HG03025 (cell line): ENCODE results near the gene GYPA.
"Not testable (repeated sequence)": the region's sequence is repeated elsewhere in the genome, so short reads cannot be mapped to it uniquely, and the experiment has no call there.

Experiments used
- ATAC-seq: cut with Tn5 transposase; IDR thresholded peaks from one replicate; pipeline ENCODE4 v1.9.1; 2021; ENCODE audit warnings: mild to moderate bottlenecking, moderate library complexity; ENCODE audit not compliant: unreplicated experiment, low FRiP score

Gene GYPA

DNA sequence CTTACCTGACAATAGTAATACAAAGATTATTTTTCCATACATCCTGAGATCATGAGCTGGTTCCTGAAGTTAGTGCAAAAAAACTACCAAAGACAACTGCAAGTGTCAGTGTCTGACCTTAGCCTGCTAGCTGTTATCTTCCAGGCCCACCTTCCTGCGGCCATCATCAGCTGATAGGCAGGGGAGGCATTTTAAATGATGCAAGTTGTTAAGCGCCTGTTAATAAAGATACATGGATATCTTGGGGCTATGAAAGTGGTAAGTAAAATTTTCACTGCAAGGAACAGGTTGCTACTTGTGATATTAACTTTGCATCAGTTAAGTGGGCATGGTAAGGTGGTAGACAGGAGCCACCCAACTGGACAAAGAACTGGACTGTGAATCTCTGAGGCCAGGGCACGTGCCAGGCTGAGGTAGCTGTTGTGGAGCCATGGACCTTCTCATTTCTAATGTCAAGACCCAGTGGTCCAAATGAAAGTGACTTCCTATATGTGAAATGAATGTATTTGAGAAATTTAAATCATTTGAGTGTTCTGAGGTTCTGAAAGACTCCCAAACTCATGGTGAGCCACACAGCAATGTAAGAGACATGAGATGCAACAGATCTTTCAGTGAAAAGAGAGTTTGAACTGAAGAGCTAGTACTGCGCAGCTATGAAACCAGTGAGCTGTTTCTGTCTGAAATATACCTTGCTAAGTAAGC is at the start of gene GYPA:
Gene GYPA, minus strand, starts transcription at position 125 of the 702 bp plus-strand sequence. Its CDS starts 83 bp downstream, at position 42.
- ATAC-seq = not testable (repeated sequence)

DNA sequence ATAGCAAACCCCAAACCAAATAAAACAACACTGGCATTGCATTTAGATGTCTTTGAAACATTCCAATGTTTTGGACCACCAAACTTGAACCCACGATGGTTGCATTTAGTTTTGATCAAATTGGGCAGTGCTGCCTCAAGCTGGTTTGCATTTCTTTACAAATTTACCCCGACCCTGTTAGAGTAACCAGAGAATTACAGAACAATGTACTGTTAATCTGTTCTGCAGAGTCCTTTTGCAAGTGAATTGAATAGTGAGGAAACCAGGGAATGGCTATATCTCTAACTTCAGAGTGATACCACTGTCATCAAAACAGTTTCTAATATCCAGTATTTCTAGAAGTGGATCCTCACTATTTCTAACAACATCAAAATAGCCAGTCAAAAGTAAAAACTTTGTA is 49.5 kb upstream of the GYPA start:
- ATAC-seq = no peak

GRCh38 chr4:144189121-144189520 is 48.6 kb upstream of the GYPA start:
- no peak for ATAC-seq

GRCh38 chr4:144185086-144185485 is 44.6 kb upstream of the GYPA start:
- ATAC-seq = no peak

DNA sequence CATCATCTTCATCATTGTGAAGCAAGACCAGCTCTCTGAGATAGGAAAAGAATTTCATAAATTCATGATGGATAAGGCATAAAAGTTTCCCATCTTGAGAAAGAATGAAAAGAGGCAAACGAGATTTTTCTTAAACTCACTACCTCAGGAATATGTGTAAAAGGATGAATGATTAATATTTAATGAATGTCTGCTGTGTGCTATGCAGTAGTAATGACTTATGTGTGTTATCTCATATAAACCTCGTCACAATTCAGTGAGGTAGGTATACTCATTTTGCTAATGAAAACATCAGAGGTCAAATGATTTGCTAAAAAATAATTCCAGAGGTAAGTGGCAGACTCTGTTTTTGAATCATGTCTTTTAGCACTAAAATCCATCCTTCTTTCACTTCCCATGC is 42.6 kb upstream of the GYPA start:
- ATAC-seq = no peak

- ATAC-seq = no peak
Measured at GRCh38 chr4:144181391-144181790, 40.9 kb upstream of the GYPA start.

GRCh38 chr4:144179152-144179739 is 38.7 kb upstream of the GYPA start:
- ATAC-seq = no peak

DNA sequence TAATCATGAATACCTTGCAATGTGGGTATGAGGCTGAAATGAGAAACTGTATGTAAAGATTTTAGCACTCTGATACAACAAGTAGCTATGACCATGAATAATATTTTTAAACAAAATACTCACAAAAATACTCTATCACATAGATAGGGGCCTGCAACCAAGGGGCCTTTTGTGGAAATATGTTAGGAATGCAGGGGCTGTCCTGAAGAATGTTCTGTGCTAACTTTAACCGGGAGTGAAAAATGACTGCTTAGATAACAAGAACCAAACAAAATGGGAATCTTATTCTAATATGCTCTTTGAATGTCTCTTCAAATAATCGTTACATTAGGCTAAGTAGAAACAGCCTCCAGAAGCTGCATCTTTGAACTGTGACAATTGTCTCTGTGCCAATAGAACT is 37.9 kb upstream of the GYPA start:
- ATAC-seq = no peak

DNA sequence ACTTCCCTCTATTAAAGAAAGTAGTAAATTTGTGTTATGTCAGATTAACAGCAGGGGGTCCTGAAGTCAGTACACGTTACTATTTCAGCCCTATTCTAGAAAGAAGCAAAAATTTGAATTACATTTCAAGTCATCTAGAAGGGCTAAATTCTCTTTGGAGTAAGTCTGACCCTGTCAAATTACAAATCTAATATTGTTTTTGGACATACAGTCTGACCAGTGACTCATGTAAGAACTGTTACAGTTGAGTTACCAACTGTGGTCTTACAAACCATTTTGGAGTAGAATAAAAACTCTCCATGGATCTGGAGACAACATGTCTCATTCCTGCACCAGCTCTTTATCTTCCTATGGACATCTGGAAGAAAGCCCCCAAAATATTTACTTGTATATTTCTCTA is 36.0 kb upstream of the GYPA start:
- no peak for ATAC-seq

DNA sequence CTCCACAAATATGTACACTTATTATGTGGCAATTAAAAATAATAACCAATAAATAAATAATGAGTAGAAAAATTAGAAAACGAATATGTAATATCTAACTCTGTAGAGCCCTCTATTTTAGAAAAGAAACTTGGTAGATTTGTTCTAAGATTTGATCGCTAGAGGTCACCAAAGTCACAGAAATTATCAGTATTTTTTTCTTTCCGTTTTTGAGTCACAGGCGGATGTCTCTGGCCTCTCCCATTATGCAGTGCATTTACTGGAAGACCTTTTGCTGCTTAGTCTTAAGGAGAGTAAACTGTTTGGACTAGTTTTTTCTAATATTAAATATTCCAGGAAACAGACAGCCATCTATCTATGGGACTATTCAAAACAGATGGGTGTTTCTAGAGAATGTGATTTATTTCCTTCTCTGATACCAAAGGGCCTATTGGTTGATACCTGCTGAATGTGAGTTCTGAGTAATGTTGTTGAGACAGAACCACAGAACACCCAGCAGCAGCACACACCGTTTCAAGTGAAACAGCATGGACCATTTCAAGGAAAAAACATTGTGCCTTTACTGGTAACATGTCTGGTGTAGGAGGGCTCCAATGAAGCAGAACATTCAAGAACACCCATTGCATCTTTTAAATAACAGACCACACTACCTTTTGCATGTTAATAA is 34.0 kb upstream of the GYPA start:
- no peak for ATAC-seq

GRCh38 chr4:144171697-144172096 is 31.2 kb upstream of the GYPA start:
- no peak for ATAC-seq

DNA sequence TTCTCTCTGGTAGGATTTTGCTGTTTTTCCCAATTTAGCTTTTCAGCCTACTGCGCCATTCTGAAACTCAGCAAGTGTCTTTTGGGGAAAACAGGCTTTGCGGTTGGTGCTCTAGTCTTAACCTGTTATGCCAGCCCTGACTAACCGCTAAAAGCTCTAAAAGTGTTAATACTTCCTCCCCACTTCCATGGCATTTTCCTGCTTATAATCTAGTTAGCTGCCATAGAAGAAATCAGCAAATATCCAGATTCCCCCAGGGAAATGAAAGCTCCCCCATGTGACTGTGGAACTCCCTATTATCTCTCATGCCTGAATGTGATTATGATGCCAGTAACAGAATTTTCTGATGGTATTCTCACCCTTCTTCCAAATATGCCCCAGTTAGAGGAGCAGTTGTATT is 28.7 kb upstream of the GYPA start:
- ATAC-seq = no peak

DNA sequence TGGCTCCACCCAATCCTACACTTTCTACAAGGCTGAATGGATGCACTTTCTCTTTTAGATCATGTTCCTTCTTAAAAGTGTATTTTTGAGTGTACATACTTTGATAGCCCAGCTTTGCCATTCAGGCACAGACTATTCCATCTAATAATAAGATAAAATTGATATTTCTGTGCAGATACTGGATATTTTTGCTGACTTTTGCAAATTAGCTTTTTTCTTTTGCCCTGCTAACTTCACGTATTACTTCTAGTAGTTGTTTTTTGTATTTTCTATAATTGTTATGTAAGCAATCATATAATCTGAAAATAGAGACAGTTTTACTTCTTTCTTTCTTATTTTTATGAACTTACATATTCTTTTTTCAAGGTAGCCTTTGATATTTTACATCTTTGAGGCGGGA is 13.5 kb upstream of the GYPA start:
- no peak for ATAC-seq

DNA sequence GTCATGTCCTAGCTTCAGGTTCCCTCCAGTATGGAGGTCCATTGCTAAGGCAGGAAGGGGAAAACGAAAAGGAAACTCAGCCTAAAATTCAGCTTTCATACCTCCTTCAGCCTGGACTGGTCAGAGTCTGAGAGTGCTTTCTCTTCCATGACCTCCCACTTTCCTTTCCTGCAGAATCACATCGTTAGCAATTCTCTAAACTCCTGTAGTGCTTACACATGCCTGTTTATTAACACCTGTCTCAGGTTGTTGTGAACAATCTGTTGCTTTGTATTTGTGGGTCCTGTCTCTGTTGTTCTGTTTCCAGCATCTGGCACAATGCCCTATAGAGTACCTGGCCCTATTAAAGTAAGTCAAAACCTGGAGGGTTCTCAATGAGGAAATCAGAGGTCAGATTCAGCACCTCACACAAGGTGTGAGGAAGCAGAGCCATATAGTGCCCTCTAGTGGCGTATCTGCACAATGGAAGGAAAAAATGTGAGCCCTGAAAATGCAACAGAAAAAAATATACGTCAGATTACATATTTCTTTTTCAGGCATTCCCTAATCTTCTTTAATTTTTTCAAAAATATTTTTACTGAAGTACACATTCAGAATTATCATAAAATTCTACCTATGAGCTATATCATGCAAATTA is 2.3 kb upstream of the GYPA start:
- ATAC-seq = not testable (repeated sequence)

DNA sequence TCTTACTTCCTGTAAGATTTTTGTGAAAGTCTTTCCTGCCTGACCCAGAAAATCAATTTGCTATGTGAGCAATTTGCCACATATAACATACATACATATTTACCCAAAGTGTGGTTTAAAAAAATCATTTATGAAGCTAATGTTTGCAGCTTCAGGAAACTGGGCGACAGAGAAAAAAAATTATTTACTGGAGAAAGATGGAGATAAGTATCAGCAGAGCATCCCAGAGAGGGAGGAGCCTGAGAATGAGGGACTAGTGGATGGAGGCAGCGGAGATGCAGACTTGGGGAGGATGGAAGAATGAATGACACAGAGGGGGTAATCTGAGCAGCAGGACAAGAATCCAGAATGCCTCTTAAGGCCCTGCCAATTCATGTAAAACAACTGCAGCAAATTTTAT is 975 bp upstream of the GYPA start:
- no peak for ATAC-seq

DNA sequence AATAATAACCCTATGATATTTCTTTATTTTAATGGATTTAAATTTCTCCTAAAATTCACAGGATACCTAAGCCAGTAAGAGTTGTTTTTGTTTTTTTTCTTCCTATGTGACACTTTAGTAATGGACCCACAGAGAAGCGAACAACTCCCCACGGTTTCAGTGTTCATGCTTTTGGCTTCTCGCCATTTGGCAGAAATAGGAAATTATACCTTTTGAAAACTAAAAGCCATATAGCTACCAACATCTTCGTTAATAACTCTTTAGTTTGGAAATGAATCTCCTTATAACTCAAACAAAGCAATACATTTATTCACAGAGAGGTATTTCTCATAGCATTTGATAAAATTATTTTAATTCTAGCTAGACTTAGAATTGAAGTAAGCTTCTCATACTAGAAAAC is 527 bp downstream of the GYPA start:
- ATAC-seq = not testable (repeated sequence)

DNA sequence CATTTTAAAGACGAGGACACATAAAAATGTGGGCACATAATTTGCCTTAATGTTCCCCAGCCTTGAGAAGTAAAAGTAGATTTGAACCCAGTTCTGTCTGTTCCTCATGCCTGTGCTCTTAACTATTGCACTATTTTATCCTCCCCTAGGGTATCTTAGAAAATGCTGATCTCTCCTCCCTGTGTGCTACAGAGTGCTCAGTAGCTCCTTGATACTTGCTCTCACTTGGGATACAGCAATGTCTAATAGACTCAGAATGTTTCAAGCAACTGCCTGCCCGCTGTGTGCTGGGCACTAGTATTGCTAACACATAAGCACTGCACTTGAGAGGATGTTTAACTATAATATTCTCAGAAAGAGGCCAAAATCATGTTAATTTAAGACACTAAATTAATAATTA is 971 bp downstream of the GYPA start:
- ATAC-seq = not testable (repeated sequence)

GRCh38 chr4:144138239-144138638 is 2.3 kb downstream of the GYPA start:
- ATAC-seq = not testable (repeated sequence)

GRCh38 chr4:144137137-144137931 is 3.2 kb downstream of the GYPA start:
- not testable (repeated sequence) for ATAC-seq

DNA sequence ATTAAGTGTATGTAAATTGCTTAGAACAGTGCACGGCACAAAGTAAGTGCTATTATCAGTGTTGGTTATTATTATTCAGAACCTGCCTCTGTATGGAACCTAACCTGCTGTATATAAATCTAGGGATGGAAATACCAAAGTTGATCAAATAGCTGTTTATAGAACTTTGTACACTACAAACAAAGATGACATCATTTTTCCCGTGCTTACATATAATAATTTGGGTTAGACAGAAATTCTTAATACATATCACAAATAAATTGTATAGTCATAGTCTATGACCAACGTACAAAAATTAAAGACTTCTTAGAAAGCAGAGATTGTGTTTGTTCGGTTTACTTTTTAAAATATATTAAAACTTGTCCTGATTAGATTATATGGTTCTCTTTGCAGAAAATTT is 4.3 kb downstream of the GYPA start:
- not testable (repeated sequence) for ATAC-seq

- ATAC-seq = not testable (repeated sequence)
Measured at GRCh38 chr4:144130167-144130566, 10.4 kb downstream of the GYPA start.
